ENCODE data around the gene ERC2.

- TF ChIP-seq CTCF (IDR thresholded peaks at IDR 0.05): no peak
- no peak for TF ChIP-seq POLR2A (IDR thresholded peaks at IDR 0.05)
Observed at GRCh38 chr3:55494976-55495375, 973.3 kb downstream of the ERC2 start.

Data from ovary (tissue), 3 donors.